OCI-LY7 (cell line): ENCODE data around the gene HHLA2. TPM values are rescaled to one million over a fixed set of nuclear protein-coding genes. Genes with fewer than 3 reads are reported as not detected.

ENCODE experiments used
- BruUV-seq: library from RNA; stranded (reverse); fragments of 400-500 nt; replicated peaks from 2 replicates; lab custom pipeline; 2021; lab: Mats Ljungman, UMichigan
- CTCF ChIA-PET: fragments of 300-600 bp; sonication (Branson Sonifier 250); formaldehyde crosslinking; loops from one replicate; lab custom pipeline; 2022; ENCODE audit warnings: antibody characterized with exemption; ENCODE audit not compliant: unreplicated experiment; lab: Charles Lee
- POLR2A ChIA-PET: fragments of 300-600 bp; sonication (Branson Sonifier 250); formaldehyde crosslinking; loops from one replicate; lab custom pipeline; 2022; ENCODE audit warnings: antibody characterized with exemption; lab: Charles Lee
- DNase-seq: peaks from one replicate; pipeline ENCODE4 v3.0.0-alpha.2; 2015; ENCODE audit warnings: low spot score
- H2AFZ ChIP-seq: fragments of 200-600 bp; sonication (generic), shearing (Covaris generic); 2 replicates; pipeline ENCODE4 v1.6.1; 2014; ENCODE audit warnings: mild to moderate bottlenecking, antibody characterized with exemption, low read length, moderate library complexity
- H3K27ac ChIP-seq: fragments of 200-600 bp; sonication (generic); 2 replicates; pipeline ENCODE4 v1.5.1; 2014; ENCODE audit warnings: mixed run types, low read depth, mild to moderate bottlenecking, moderate library complexity, low read length, inconsistent platforms; ENCODE audit not compliant: poor library complexity, severe bottlenecking
- H3K36me3 ChIP-seq: fragments of 200-600 bp; sonication (generic); 2 replicates; pipeline ENCODE4 v1.6.1; 2014; ENCODE audit warnings: mild to moderate bottlenecking, antibody characterized with exemption, low read length, moderate library complexity, mixed read lengths; ENCODE audit not compliant: insufficient read depth
- H3K4me1 ChIP-seq: fragments of 200-600 bp; sonication (generic); 2 replicates; pipeline ENCODE4 v1.5.1; 2014; ENCODE audit warnings: mild to moderate bottlenecking, low read length; ENCODE audit not compliant: insufficient read depth, poor library complexity, severe bottlenecking
- H3K4me2 ChIP-seq: fragments of 200-600 bp; sonication (generic); 2 replicates; pipeline ENCODE4 v1.6.1; 2014; ENCODE audit warnings: mild to moderate bottlenecking, low read length
- H3K4me3 ChIP-seq: fragments of 200-600 bp; sonication (generic); 2 replicates; pipeline ENCODE4 v1.5.1; 2014; ENCODE audit warnings: mild to moderate bottlenecking, low read depth, low read length; ENCODE audit not compliant: poor library complexity, severe bottlenecking
- H3K79me2 ChIP-seq: fragments of 200-600 bp; sonication (generic); 2 replicates; pipeline ENCODE4 v1.6.1; 2016; ENCODE audit warnings: low read depth, mild to moderate bottlenecking, low read length, moderate library complexity, mixed read lengths; ENCODE audit not compliant: insufficient read depth
- H3K9me2 ChIP-seq: fragments of 200-600 bp; sonication (generic); 2 replicates; pipeline ENCODE4 v1.6.1; 2016; ENCODE audit warnings: mild to moderate bottlenecking, low read length, mixed read lengths; ENCODE audit not compliant: insufficient read depth
- H3K9me3 ChIP-seq: fragments of 200-600 bp; sonication (generic); 2 replicates; pipeline ENCODE4 v1.6.1; 2014; ENCODE audit warnings: mild to moderate bottlenecking, mixed run types, low read length, mixed read lengths
- H4K20me1 ChIP-seq: fragments of 200-600 bp; sonication (generic); 2 replicates; pipeline ENCODE4 v1.6.1; 2014; ENCODE audit warnings: mild to moderate bottlenecking, antibody characterized with exemption, low read length, moderate library complexity, mixed read lengths; ENCODE audit not compliant: insufficient read depth
- EZH2phosphoT487 ChIP-seq: fragments of 200-600 bp; sonication (generic); IDR thresholded peaks from 2 replicates; pipeline ENCODE4 v1.6.1; 2018; ENCODE audit warnings: low read depth, borderline replicate concordance, mild to moderate bottlenecking, mixed run types, antibody characterized with exemption, low read length, moderate library complexity, mixed read lengths
- intact Hi-C: fragments of 100-400 bp; cut with micrococcal nuclease; formaldehyde crosslinking; loops from one replicate; pipeline ENCODE4 v1.10.0; 2022; ENCODE audit not compliant: unreplicated experiment
- total RNA-seq, 2 experiments: library from RNA; depleted of rRNA in 1 of 2; stranded (reverse); fragments of >200 nt in 1 of 2; shearing (Covaris generic) in 1 of 2; gene quantifications; 2 replicates each; pipeline ENCODE4 v1.2.3, GENCODE V29; 2014 to 2022
- TF ChIP-seq, protein P1 (sequence below): fragments of 200-600 bp; sonication (generic); conservative IDR thresholded peaks from 2 replicates; pipeline ENCODE4 v1.5.1; 2014; ENCODE audit warnings: mild to moderate bottlenecking, antibody characterized with exemption, low read length, moderate library complexity, mixed read lengths

HHLA2 gene
- total RNA-seq, 2 experiments from 2014 or later, result not detected

DNA sequence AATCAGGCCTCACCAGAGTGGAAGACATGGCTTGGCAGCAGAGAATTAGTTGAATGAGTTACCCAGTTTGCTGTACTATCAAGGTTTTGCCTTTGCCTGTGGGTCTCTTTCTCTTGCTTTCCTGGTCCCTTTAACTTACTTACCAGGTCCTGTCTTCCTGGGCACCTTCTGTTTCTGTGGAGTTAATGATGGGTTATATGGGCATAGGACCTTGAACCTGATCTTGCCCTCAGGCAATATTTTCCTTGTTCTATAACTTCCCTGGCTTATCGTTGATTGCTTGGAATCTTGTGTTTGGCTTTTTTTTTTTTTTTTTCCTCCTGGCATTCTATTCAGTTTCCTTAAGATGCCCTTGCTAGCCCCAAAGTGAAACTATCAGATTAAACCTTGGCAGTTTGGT lies 106.8 kb downstream of the HHLA2 start:
- ChIA-PET POLR2A (interaction anchor here (0.7 to 1.2 kb wide), 5 partner anchors 40 to 1464 kb away, joined by 3 to 6 read pairs (median 5); no protein-coding TSS in a partner anchor), CTCF (no interaction called here)
- H3K36me3 ChIP-seq, result no peaks in the 10 kb centered on the region
- H3K4me2 ChIP-seq, result no peak overlapping the region
- H3K9me2 ChIP-seq, result no peaks in the 10 kb centered on the region
- H3K79me2 ChIP-seq, result no peaks in the 10 kb centered on the region
- H3K27ac ChIP-seq, result no peak overlapping the region
- H3K4me3 ChIP-seq, result no peak overlapping the region
- DNase-seq, result no peak
- no peak for TF ChIP-seq EZH2phosphoT487
- TF ChIP-seq, protein P1, sequence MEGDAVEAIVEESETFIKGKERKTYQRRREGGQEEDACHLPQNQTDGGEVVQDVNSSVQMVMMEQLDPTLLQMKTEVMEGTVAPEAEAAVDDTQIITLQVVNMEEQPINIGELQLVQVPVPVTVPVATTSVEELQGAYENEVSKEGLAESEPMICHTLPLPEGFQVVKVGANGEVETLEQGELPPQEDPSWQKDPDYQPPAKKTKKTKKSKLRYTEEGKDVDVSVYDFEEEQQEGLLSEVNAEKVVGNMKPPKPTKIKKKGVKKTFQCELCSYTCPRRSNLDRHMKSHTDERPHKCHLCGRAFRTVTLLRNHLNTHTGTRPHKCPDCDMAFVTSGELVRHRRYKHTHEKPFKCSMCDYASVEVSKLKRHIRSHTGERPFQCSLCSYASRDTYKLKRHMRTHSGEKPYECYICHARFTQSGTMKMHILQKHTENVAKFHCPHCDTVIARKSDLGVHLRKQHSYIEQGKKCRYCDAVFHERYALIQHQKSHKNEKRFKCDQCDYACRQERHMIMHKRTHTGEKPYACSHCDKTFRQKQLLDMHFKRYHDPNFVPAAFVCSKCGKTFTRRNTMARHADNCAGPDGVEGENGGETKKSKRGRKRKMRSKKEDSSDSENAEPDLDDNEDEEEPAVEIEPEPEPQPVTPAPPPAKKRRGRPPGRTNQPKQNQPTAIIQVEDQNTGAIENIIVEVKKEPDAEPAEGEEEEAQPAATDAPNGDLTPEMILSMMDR, result no peak
- H2AFZ ChIP-seq, result no peak overlapping the region
- BruUV-seq, result no TSS peak
- H3K4me1 ChIP-seq, result no peaks in the 10 kb centered on the region
- no peaks in the 10 kb centered on the region for H4K20me1 ChIP-seq
- intact Hi-C loops, result no loop called here
- H3K9me3 ChIP-seq, result no peaks in the 10 kb centered on the region

DNA sequence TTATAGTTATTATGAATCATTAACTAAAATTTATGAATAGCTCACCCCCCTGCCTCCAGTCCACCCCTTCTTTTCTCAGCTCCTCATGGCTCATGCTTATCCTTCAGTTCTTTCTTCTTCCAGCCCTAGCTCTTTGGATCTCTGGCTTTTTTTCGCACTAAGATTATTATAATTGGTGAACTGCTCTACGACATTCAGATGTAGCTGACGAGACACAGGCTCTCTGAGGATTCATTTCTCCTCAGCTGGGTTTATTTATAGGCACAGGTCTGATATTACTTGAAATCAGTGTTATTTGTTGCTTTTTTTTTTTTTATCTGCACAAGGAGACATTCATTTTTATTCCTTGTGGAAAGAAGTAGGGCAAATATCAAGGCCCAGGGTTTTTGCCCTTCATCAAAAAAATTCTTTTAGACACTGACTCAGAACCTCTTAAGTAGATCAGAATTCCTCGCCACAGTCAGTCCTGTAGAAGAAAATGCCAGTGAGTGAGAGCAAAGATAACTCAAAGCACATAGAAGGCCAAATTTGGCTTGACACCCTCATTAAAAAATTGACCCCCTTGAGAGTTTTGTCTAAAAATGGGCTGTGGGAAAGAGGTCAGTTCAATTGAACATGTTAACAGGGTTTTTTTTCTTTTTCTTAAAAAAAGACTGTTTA lies 107.5 kb downstream of the HHLA2 start:
- ChIA-PET POLR2A (interaction anchor here (0.7 to 1.5 kb wide), 6 partner anchors 11 to 1463 kb away, joined by 3 to 6 read pairs (median 5); no protein-coding TSS in a partner anchor), CTCF (interaction anchor here (1.4 kb wide), 1 partner anchor 34 kb away, joined by 3 read pairs; no protein-coding TSS in a partner anchor)
- DNase-seq, result no peak
- no peak overlapping the region for H2AFZ ChIP-seq
- no peak overlapping the region for H3K4me2 ChIP-seq
- no peak overlapping the region for H3K27ac ChIP-seq
- intact Hi-C loops, result no loop called here
- H3K4me3 ChIP-seq, result no peak overlapping the region
- no peaks in the 10 kb centered on the region for H3K4me1 ChIP-seq
- BruUV-seq, result no TSS peak
- H3K9me3 ChIP-seq, result no peaks in the 10 kb centered on the region
- no peaks in the 10 kb centered on the region for H3K79me2 ChIP-seq
- TF ChIP-seq, protein P1, result no peak
- no peak for TF ChIP-seq EZH2phosphoT487
- H3K36me3 ChIP-seq, result no peaks in the 10 kb centered on the region
- H3K9me2 ChIP-seq, result no peaks in the 10 kb centered on the region
- no peaks in the 10 kb centered on the region for H4K20me1 ChIP-seq

DNA sequence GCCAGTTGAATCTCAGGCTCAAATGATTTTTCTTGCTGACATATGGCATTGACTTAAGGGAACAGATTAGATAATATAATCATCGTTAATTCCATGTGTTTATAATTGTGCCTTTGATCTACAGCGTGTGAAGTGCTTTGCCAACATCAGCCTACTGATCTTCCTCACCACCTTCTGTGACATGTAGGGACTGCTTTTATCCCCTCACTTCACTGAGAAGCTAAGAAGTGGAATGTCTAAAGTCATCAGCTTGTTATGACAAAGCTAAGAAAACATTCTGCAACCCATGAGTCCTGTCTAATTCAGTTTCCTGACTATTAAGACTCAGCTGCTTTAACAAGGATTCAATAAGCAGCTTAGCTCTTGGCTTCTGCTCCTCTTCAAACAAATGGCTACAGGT lies 108.0 kb downstream of the HHLA2 start:
- H3K79me2 ChIP-seq, result no peaks in the 10 kb centered on the region
- BruUV-seq, result no TSS peak
- H3K4me1 ChIP-seq, result no peaks in the 10 kb centered on the region
- no peak overlapping the region for H2AFZ ChIP-seq
- no peak overlapping the region for H3K27ac ChIP-seq
- H4K20me1 ChIP-seq, result no peaks in the 10 kb centered on the region
- no peaks in the 10 kb centered on the region for H3K9me2 ChIP-seq
- no peaks in the 10 kb centered on the region for H3K9me3 ChIP-seq
- ChIA-PET POLR2A (interaction anchor here (1.2 to 1.5 kb wide), 2 partner anchors 11 to 251 kb away, joined by 3 to 5 read pairs; no protein-coding TSS in a partner anchor), CTCF (interaction anchor here (1.4 kb wide), 1 partner anchor 33 kb away, joined by 3 read pairs; no protein-coding TSS in a partner anchor)
- intact Hi-C loops, result no loop called here
- H3K36me3 ChIP-seq, result no peaks in the 10 kb centered on the region
- no peak for DNase-seq
- TF ChIP-seq, protein P1, result no peak
- no peak for TF ChIP-seq EZH2phosphoT487
- H3K4me2 ChIP-seq, result no peak overlapping the region
- no peak overlapping the region for H3K4me3 ChIP-seq
